H1 (cell line): ENCODE data around the gene TGIF1. TPM values are rescaled to one million over a fixed set of nuclear protein-coding genes. Genes with fewer than 3 reads are reported as not detected.

Experiments used
- CTCF ChIA-PET: fragments of 300-600 bp; sonication (Branson Sonifier 250); formaldehyde crosslinking; loops from one replicate; lab custom pipeline; 2021; ENCODE audit not compliant: partially characterized antibody; lab: Charles Lee
- POLR2A ChIA-PET: fragments of 300-600 bp; sonication (Branson Sonifier 250); formaldehyde crosslinking; loops from one replicate; lab custom pipeline; 2021; ENCODE audit warnings: inconsistent platforms; ENCODE audit not compliant: partially characterized antibody; lab: Charles Lee
- DNase-seq, 2 experiments: peaks; one replicate each; pipeline versions ENCODE4 v3.0.0 to v3.0.0-alpha.2; 2010 to 2022; ENCODE audit warnings: low spot score in 2 of 2, low read depth in 1 of 2, mixed read lengths in 1 of 2
- FAIRE-seq: peaks from 2 replicates; lab custom pipeline; 2011; peaks lifted over from hg19 to GRCh38; lab: Jason Lieb, UNC
- H2AFZ ChIP-seq: 2 replicates; pipeline ENCODE4 v1.8.1; 2012; ENCODE audit warnings: low read length, inconsistent platforms
- H2AK5ac ChIP-seq: 2 replicates; pipeline ENCODE4 v1.6.1; 2013; ENCODE audit warnings: low read depth, low read length
- H2BK120ac ChIP-seq: replicated peaks from 2 replicates; pipeline ENCODE3; 2013; ENCODE audit warnings: low read depth, low read length, inconsistent platforms
- H2BK12ac ChIP-seq: 2 replicates; pipeline ENCODE4 v1.6.1; 2013; ENCODE audit warnings: low read depth, low read length
- H2BK15ac ChIP-seq: 2 replicates; pipeline ENCODE4 v1.6.1; 2013; ENCODE audit warnings: low read length
- H2BK20ac ChIP-seq: 2 replicates; pipeline ENCODE4 v1.6.1; 2013; ENCODE audit warnings: low read length
- H2BK5ac ChIP-seq: 2 replicates; pipeline ENCODE4 v1.6.1; 2013; ENCODE audit warnings: low read depth, low read length
- H3K14ac ChIP-seq: 2 replicates; pipeline ENCODE4 v1.6.1; 2013; ENCODE audit warnings: inconsistent platforms; ENCODE audit not compliant: insufficient read length
- H3K18ac ChIP-seq: 2 replicates; pipeline ENCODE4 v1.6.1; 2013; ENCODE audit warnings: low read length; ENCODE audit errors: extremely low read depth
- H3K23ac ChIP-seq: 2 replicates; pipeline ENCODE4 v1.6.1; 2013; ENCODE audit warnings: inconsistent platforms; ENCODE audit not compliant: insufficient read length
- H3K23me2 ChIP-seq: 2 replicates; pipeline ENCODE4 v1.6.1; 2013; ENCODE audit warnings: low read depth, low read length
- H3K27ac ChIP-seq: 2 replicates; pipeline ENCODE4 v1.6.1; 2011; ENCODE audit warnings: low read depth, low read length, inconsistent platforms
- H3K27me3 ChIP-seq, 4 experiments: replicated peaks in 1 of 4; 1 replicate in 1 of 4; 2 replicates in 3 of 4; pipeline versions ENCODE4 v1.6.1 to v1.8.1; 2011 to 2013; ENCODE audit warnings: low read length in 3 of 4, mild to moderate bottlenecking in 3 of 4, inconsistent platforms in 2 of 4, mixed read lengths in 2 of 4, moderate library complexity in 1 of 4; ENCODE audit not compliant: control insufficient read depth in 3 of 4, insufficient read depth in 3 of 4; ENCODE audit errors: extremely low read depth in 1 of 4
- H3K36me3 ChIP-seq, 4 experiments: 2 replicates each; pipeline versions ENCODE4 v1.6.1 to v1.8.1; 2011 to 2013; ENCODE audit warnings: mild to moderate bottlenecking in 4 of 4, low read length in 3 of 4, moderate library complexity in 2 of 4, control low read depth in 1 of 4, inconsistent platforms in 1 of 4; ENCODE audit not compliant: insufficient read depth in 4 of 4, control insufficient read depth in 2 of 4
- H3K4ac ChIP-seq: replicated peaks from 2 replicates; pipeline ENCODE3; 2013; ENCODE audit warnings: low read length, low read depth, mixed read lengths, inconsistent platforms; ENCODE audit not compliant: insufficient read length
- H3K4me1 ChIP-seq, 4 experiments: replicated peaks in 1 of 4; 1 replicate in 1 of 4; 2 replicates in 3 of 4; pipeline versions ENCODE4 v1.6.1 to v1.8.1; 2011 to 2013; ENCODE audit warnings: low read length in 3 of 4, inconsistent platforms in 2 of 4, mixed read lengths in 1 of 4; ENCODE audit not compliant: insufficient read depth in 4 of 4, control insufficient read depth in 3 of 4
- H3K4me2 ChIP-seq, 2 experiments: 2 replicates each; pipeline versions ENCODE4 v1.6.1 to v1.8.1; 2011 to 2013; ENCODE audit warnings: low read depth in 2 of 2, low read length in 2 of 2, control low read depth in 1 of 2, inconsistent platforms in 1 of 2, mild to moderate bottlenecking in 1 of 2; ENCODE audit not compliant: insufficient read depth in 1 of 2
- H3K4me3 ChIP-seq, 4 experiments: fragments of 200-600, 300-600 bp in 1 of 4; sonication (generic), shearing (Covaris generic), sonication (Bioruptor Twin) in 1 of 4; 2 replicates each; pipeline versions ENCODE4 v1.5.1 to v1.8.1; 2011 to 2016; ENCODE audit warnings: low read length in 4 of 4, low read depth in 3 of 4, control low read depth in 2 of 4, inconsistent platforms in 2 of 4, mild to moderate bottlenecking in 2 of 4, mixed read lengths in 1 of 4, moderate library complexity in 1 of 4; ENCODE audit not compliant: insufficient read depth in 2 of 4; ENCODE audit errors: extremely low read depth in 1 of 4
- H3K56ac ChIP-seq: replicated peaks from 2 replicates; pipeline ENCODE3; 2013; ENCODE audit warnings: low read depth, mild to moderate bottlenecking, mixed read lengths, low read length, inconsistent platforms; ENCODE audit not compliant: insufficient read length
- H3K79me1 ChIP-seq: 2 replicates; pipeline ENCODE4 v1.6.1; 2013; ENCODE audit warnings: low read depth, low read length, control low read depth
- H3K79me2 ChIP-seq, 2 experiments: 2 replicates each; pipeline versions ENCODE4 v1.6.1 to v1.8.1; 2012 to 2013; ENCODE audit warnings: low read length in 2 of 2, mild to moderate bottlenecking in 2 of 2, inconsistent platforms in 1 of 2; ENCODE audit not compliant: insufficient read depth in 2 of 2, control insufficient read depth in 1 of 2
- H3K9ac ChIP-seq, 4 experiments: replicated peaks in 1 of 4; 1 replicate in 1 of 4; 2 replicates in 3 of 4; pipeline versions ENCODE4 v1.6.1 to v1.8.1; 2011 to 2013; ENCODE audit warnings: low read depth in 3 of 4, low read length in 3 of 4, control low read depth in 2 of 4, mild to moderate bottlenecking in 2 of 4, moderate library complexity in 2 of 4, inconsistent platforms in 1 of 4; ENCODE audit errors: extremely low read depth in 1 of 4
- H3K9me3 ChIP-seq, 2 experiments: 2 replicates each; pipeline versions ENCODE4 v1.6.1 to v1.8.1; 2012 to 2013; ENCODE audit warnings: mild to moderate bottlenecking in 2 of 2, moderate library complexity in 2 of 2, control low read depth in 1 of 2, inconsistent platforms in 1 of 2, low read depth in 1 of 2, low read length in 1 of 2, mixed read lengths in 1 of 2; ENCODE audit not compliant: insufficient read depth in 2 of 2
- H4K20me1 ChIP-seq, 2 experiments: replicated peaks in 1 of 2; 2 replicates each; pipeline versions ENCODE3 to v1.8.1; 2011 to 2013; ENCODE audit warnings: inconsistent platforms in 2 of 2, low read length in 2 of 2, mild to moderate bottlenecking in 1 of 2; ENCODE audit not compliant: insufficient read depth in 2 of 2, control insufficient read depth in 1 of 2
- H4K5ac ChIP-seq: 2 replicates; pipeline ENCODE4 v1.6.1; 2013; ENCODE audit warnings: low read length, low read depth, mixed read lengths, inconsistent platforms; ENCODE audit not compliant: insufficient read length
- H4K8ac ChIP-seq: 2 replicates; pipeline ENCODE4 v1.8.0; 2013; ENCODE audit warnings: mild to moderate bottlenecking, moderate library complexity, low read length, inconsistent platforms; ENCODE audit not compliant: insufficient read depth; ENCODE audit errors: extremely low read depth
- H4K91ac ChIP-seq: replicated peaks from 2 replicates; pipeline ENCODE3; 2013; ENCODE audit warnings: low read length, mixed read lengths, inconsistent platforms; ENCODE audit not compliant: insufficient read length
- CBX8 ChIP-seq: fragments of 300-800, 300-1000 bp; sonication (generic); IDR thresholded peaks from 2 replicates; pipeline ENCODE4 v1.7.1; 2016; ENCODE audit warnings: low read depth, low read length, borderline replicate concordance
- EZH2 ChIP-seq: fragments of 200-600 bp; sonication (generic); IDR thresholded peaks from 2 replicates; pipeline ENCODE4 v1.7.1; 2012; ENCODE audit warnings: low read depth, mild to moderate bottlenecking, moderate library complexity, low read length, inconsistent platforms; ENCODE audit not compliant: severe bottlenecking
- KDM4A ChIP-seq: IDR thresholded peaks from one replicate; pipeline ENCODE4 v1.7.1; 2012; ENCODE audit warnings: low read depth, mild to moderate bottlenecking, moderate library complexity, low read length, inconsistent platforms; ENCODE audit not compliant: severe bottlenecking
- MAX ChIP-seq: IDR thresholded peaks from 2 replicates; pipeline ENCODE4 v1.6.1; 2012; ENCODE audit warnings: inconsistent platforms
- SIN3A ChIP-seq, 2 experiments: IDR thresholded peaks in 1 of 2; conservative IDR thresholded peaks in 1 of 2; 2 replicates each; pipeline ENCODE4 v1.6.1; 2011 to 2012; ENCODE audit warnings: low read length in 2 of 2, improper control_type of control experiment in 1 of 2, low read depth in 1 of 2, mild to moderate bottlenecking in 1 of 2
- WGBS, 2 experiments: shearing (Covaris generic) in 1 of 2; methylation state at CpG; one replicate each; pipeline versions ENCODE4 v1.1.6 to v1.1.7; 2013 to 2015; ENCODE audit warnings: low lambda C conversion rate in 2 of 2, mixed read lengths in 2 of 2, inconsistent platforms in 1 of 2, low coverage in 1 of 2, missing lambda C conversion rate in 1 of 2; ENCODE audit not compliant: insufficient replicate concordance in 2 of 2, insufficient coverage in 1 of 2, insufficient read length in 1 of 2; ENCODE audit errors: extremely low coverage in 1 of 2, missing lambda C conversion rate in 1 of 2; 5-methylcytosine and 5-hydroxymethylcytosine counted together
- polyA plus RNA-seq, 7 experiments: library from polyadenylated mRNA; depleted of rRNA in 3 of 7; stranded (reverse) in 5 of 7; unstranded in 2 of 7; fragments of >200 nt in 5 of 7; fragments of 200-250 nt in 2 of 7; gene quantifications; 1 replicate in 5 of 7; 2 replicates in 1 of 7; 4 replicates in 1 of 7; pipeline versions ENCODE4 v1.2.1 to v1.2.3, GENCODE V29; 2011 to 2013; ENCODE audit warnings: missing spikeins in 2 of 7, mixed read lengths in 2 of 7
- total RNA-seq: library from RNA; stranded (reverse); fragmentation: NEBNext Ultra II Directional; extraction: Animal tissue kit (Norgen Biotek cat#: 25700); gene quantifications from 2 replicates; pipeline ENCODE4 v1.2.1, GENCODE V29; 2021

The TGIF1 gene
- total and polyA plus RNA-seq, 2 of the 8 experiments (the other 6 are each of a cell fraction or from before 2014, with no cell fraction given) = 256 to 262 TPM

- Histone ChIP-seq H3K23me2 (peaks cover 21% of the 10 kb centered on the region), H3K56ac (peak overlapping the region; percentile 95), H4K8ac (peak overlapping the region; percentile 70; the same call in 1 of the 2 replicates), H2BK12ac (no peak overlapping the region), H3K18ac (peak overlapping the region; percentile 91), H3K4me1 (peaks cover 10 to 22% (median 12%) of the 10 kb centered on the region in 4 experiments; a peak in 6 of 7 replicates), H4K5ac (peak overlapping the region; percentile 87), H3K36me3 (peaks cover 0 to 25% (median 4%) of the 10 kb centered on the region in 4 experiments; a peak in 5 of 8 replicates), H3K79me2 (peaks cover 36 to 78% of the 10 kb centered on the region in 2 experiments), H3K79me1 (no peaks in the 10 kb centered on the region), H3K9me3 (no peaks in the 10 kb centered on the region), H3K9ac (peak overlapping the region; percentile 77 to 92 (median 84)), H2AK5ac (no peak overlapping the region), H3K4ac (peak overlapping the region; percentile 92), H3K14ac (no peak overlapping the region), H4K20me1 (peaks cover 2 to 7% of the 10 kb centered on the region in 2 experiments), H3K27me3 (no peaks in the 10 kb centered on the region), H2BK5ac (peak overlapping the region; percentile 91), H3K4me2 (peak overlapping the region; percentile 67 to 95), H4K91ac (peak overlapping the region; percentile 49), H2BK20ac (no peak overlapping the region), H2BK120ac (peak overlapping the region; percentile 60), H3K4me3 (peak overlapping the region; percentile 96 to 99 (median 98)), H3K27ac (peak overlapping the region; percentile 72), H3K23ac (no peak overlapping the region), H2AFZ (no peak overlapping the region), H2BK15ac (no peak overlapping the region)
- 2% methylated on average over 46 of the region's 50 CpGs; no CpG with 5 or more reads in 1 of the 2 experiments for WGBS, 2 experiments
- no peak for FAIRE-seq
- peak in 1 of 2 experiments; percentile 83 for DNase-seq
- ChIA-PET CTCF (interaction anchor here (0.7 to 4.7 kb wide), 11 partner anchors 10 to 214 kb away, joined by 3 to 28 read pairs (median 4); no protein-coding TSS in a partner anchor), POLR2A (interaction anchor here (0.7 to 8.2 kb wide), 14 partner anchors 11 to 214 kb away, joined by 3 to 68 read pairs (median 6); no protein-coding TSS in a partner anchor)
- TF ChIP-seq SIN3A (conservative IDR thresholded peaks at IDR 0.05 in 1 of 2, IDR thresholded peaks at IDR 0.05 in 1 of 2; ENCODE audit: low read depth in 1 of 2, low read length in 2 of 2) (peak; percentile 71 to 73; a peak in 2 of 4 replicates), EZH2 (no peak), MAX (no peak), KDM4A (no peak), CBX8 (no peak)
These were observed 1.4 kb downstream of the TGIF1 start for GRCh38 chr18:3451183-3451988.
